H9 (cell line): Measurements from ENCODE around the gene ANK3. TPM values are rescaled to one million over a fixed set of nuclear protein-coding genes. Genes with fewer than 3 reads are reported as not detected.

Experiments used
- DNase-seq: peaks from one replicate; pipeline ENCODE4 v3.0.0-alpha.2; 2017
- H2AFZ ChIP-seq: one replicate; pipeline ENCODE4 v1.6.1; 2013; ENCODE audit warnings: mild to moderate bottlenecking, low read length, control low read depth, moderate library complexity
- H2AK5ac ChIP-seq: 2 replicates; pipeline ENCODE4 v1.6.1; 2013; ENCODE audit warnings: low read length, control low read depth, mixed read lengths; ENCODE audit not compliant: insufficient read length
- H2BK120ac ChIP-seq: one replicate; pipeline ENCODE4 v1.6.1; 2013; ENCODE audit warnings: low read depth, mild to moderate bottlenecking, low read length, control low read depth, inconsistent platforms; ENCODE audit not compliant: poor library complexity, severe bottlenecking
- H2BK12ac ChIP-seq: 2 replicates; pipeline ENCODE4 v1.6.1; 2013; ENCODE audit warnings: low read length, control low read depth, mixed read lengths, low read depth; ENCODE audit not compliant: insufficient read length
- H2BK15ac ChIP-seq: 2 replicates; pipeline ENCODE4 v1.6.1; 2013; ENCODE audit warnings: low read depth, low read length, control low read depth
- H2BK20ac ChIP-seq: one replicate; pipeline ENCODE4 v1.6.1; 2013; ENCODE audit warnings: low read depth, mild to moderate bottlenecking, low read length, control low read depth, inconsistent platforms; ENCODE audit not compliant: poor library complexity, severe bottlenecking
- H2BK5ac ChIP-seq: 2 replicates; pipeline ENCODE4 v1.6.1; 2013; ENCODE audit warnings: low read length, control low read depth, mixed read lengths; ENCODE audit not compliant: insufficient read length
- H3K14ac ChIP-seq: 2 replicates; pipeline ENCODE4 v1.6.1; 2013; ENCODE audit warnings: low read length, control low read depth; ENCODE audit not compliant: insufficient read depth
- H3K18ac ChIP-seq: 2 replicates; pipeline ENCODE4 v1.6.1; 2013; ENCODE audit warnings: low read depth, mild to moderate bottlenecking, mixed read lengths, low read length, control low read depth; ENCODE audit not compliant: insufficient read length
- H3K23ac ChIP-seq: 2 replicates; pipeline ENCODE4 v1.6.1; 2013; ENCODE audit warnings: low read length, control low read depth, mixed read lengths, low read depth; ENCODE audit not compliant: insufficient read length
- H3K23me2 ChIP-seq: 2 replicates; pipeline ENCODE4 v1.6.1; 2013; ENCODE audit warnings: low read depth, mild to moderate bottlenecking, mixed read lengths, low read length, control low read depth; ENCODE audit not compliant: insufficient read length, poor library complexity, severe bottlenecking
- H3K27ac ChIP-seq: 2 replicates; pipeline ENCODE4 v1.5.1; 2013; ENCODE audit warnings: low read length, control low read depth, mixed read lengths, low read depth; ENCODE audit not compliant: insufficient read length
- H3K27me3 ChIP-seq: 2 replicates; pipeline ENCODE4 v1.6.1; 2013; ENCODE audit warnings: low read length, control low read depth, inconsistent platforms; ENCODE audit not compliant: insufficient read depth
- H3K4ac ChIP-seq: 2 replicates; pipeline ENCODE4 v1.6.1; 2013; ENCODE audit warnings: low read depth, mild to moderate bottlenecking, control low read depth, inconsistent platforms, low read length, moderate library complexity
- H3K4me1 ChIP-seq: 2 replicates; pipeline ENCODE4 v1.6.1; 2013; ENCODE audit warnings: low read length, control low read depth, inconsistent platforms; ENCODE audit not compliant: insufficient read depth
- H3K4me2 ChIP-seq: 2 replicates; pipeline ENCODE4 v1.6.1; 2013; ENCODE audit warnings: low read length, control low read depth, mixed read lengths; ENCODE audit not compliant: insufficient read length, insufficient read depth
- H3K56ac ChIP-seq: 2 replicates; pipeline ENCODE4 v1.6.1; 2013; ENCODE audit warnings: low read depth, mild to moderate bottlenecking, mixed read lengths, low read length, control low read depth; ENCODE audit not compliant: insufficient read length
- H3K79me1 ChIP-seq: 2 replicates; pipeline ENCODE4 v1.6.1; 2013; ENCODE audit warnings: low read depth, mild to moderate bottlenecking, moderate library complexity, low read length, control low read depth, inconsistent platforms; ENCODE audit not compliant: insufficient read depth, poor library complexity, severe bottlenecking
- H3K79me2 ChIP-seq: 2 replicates; pipeline ENCODE4 v1.6.1; 2013; ENCODE audit warnings: low read length, control low read depth, inconsistent platforms; ENCODE audit not compliant: insufficient read depth
- H3K9ac ChIP-seq: 2 replicates; pipeline ENCODE4 v1.6.1; 2013; ENCODE audit warnings: low read length, control low read depth, mixed read lengths; ENCODE audit not compliant: insufficient read length; ENCODE audit errors: extremely low read depth
- H3K9me3 ChIP-seq: one replicate; pipeline ENCODE4 v1.6.1; 2013; ENCODE audit warnings: low read depth, low read length, inconsistent platforms; ENCODE audit not compliant: control insufficient read depth
- H3T11ph ChIP-seq: one replicate; pipeline ENCODE4 v1.6.1; 2013; ENCODE audit warnings: mild to moderate bottlenecking, low read length, control low read depth, inconsistent platforms
- H4K20me1 ChIP-seq: one replicate; pipeline ENCODE4 v1.6.1; 2013; ENCODE audit not compliant: control insufficient read depth, insufficient read length, insufficient read depth
- H4K5ac ChIP-seq: 2 replicates; pipeline ENCODE4 v1.6.1; 2013; ENCODE audit warnings: low read depth, mild to moderate bottlenecking, mixed read lengths, low read length, control low read depth; ENCODE audit not compliant: insufficient read length
- H4K8ac ChIP-seq: replicated peaks from 2 replicates; pipeline ENCODE4 v1.6.1; 2013; ENCODE audit warnings: low read length, control low read depth, mixed read lengths, low read depth; ENCODE audit not compliant: insufficient read length
- H4K91ac ChIP-seq: 2 replicates; pipeline ENCODE4 v1.6.1; 2013; ENCODE audit warnings: low read depth, mild to moderate bottlenecking, moderate library complexity, mixed read lengths, low read length, control low read depth; ENCODE audit not compliant: insufficient read length
- H3K27ac Mint-ChIP-seq, 3 experiments: 2 replicates in 2 of 3; 3 replicates in 1 of 3; pipeline ENCODE4 v1.8.0; 2020 to 2021; ENCODE audit warnings: mixed read lengths in 3 of 3, mild to moderate bottlenecking in 1 of 3, moderate library complexity in 1 of 3
- H3K27me3 Mint-ChIP-seq: 2 replicates; pipeline ENCODE4 v1.8.0; 2021; ENCODE audit warnings: low read depth, mild to moderate bottlenecking, moderate library complexity, mixed read lengths
- H3K36me3 Mint-ChIP-seq, 3 experiments: 2 replicates in 2 of 3; 3 replicates in 1 of 3; pipeline ENCODE4 v1.8.0; 2020 to 2021; ENCODE audit warnings: low read depth in 3 of 3, mixed read lengths in 3 of 3; ENCODE audit not compliant: insufficient read depth in 1 of 3
- H3K4me1 Mint-ChIP-seq, 2 experiments: 2 replicates each; pipeline ENCODE4 v1.8.0; 2020; ENCODE audit warnings: mixed read lengths in 2 of 2
- H3K4me3 Mint-ChIP-seq, 2 experiments: 2 replicates in 1 of 2; 3 replicates in 1 of 2; pipeline ENCODE4 v1.8.0; 2020 to 2021; ENCODE audit warnings: mild to moderate bottlenecking in 2 of 2, mixed read lengths in 2 of 2, moderate library complexity in 1 of 2
- H3K9me3 Mint-ChIP-seq, 2 experiments: 2 replicates in 1 of 2; 3 replicates in 1 of 2; pipeline ENCODE4 v1.8.0; 2020; ENCODE audit warnings: mild to moderate bottlenecking in 2 of 2, mixed read lengths in 2 of 2, moderate library complexity in 1 of 2
- CTCF ChIP-seq: fragments of 200-600 bp; sonication (generic); conservative IDR thresholded peaks from 3 replicates; pipeline ENCODE4 v1.8.0; 2021; ENCODE audit warnings: antibody characterized with exemption, mild to moderate bottlenecking
- WGBS: extraction: QIAGEN DNeasy Blood & Tissue Kit; methylation state at CpG from one replicate; pipeline ENCODE4 v1.1.7; 2013; ENCODE audit warnings: missing lambda C conversion rate, low lambda C conversion rate, mixed read lengths; ENCODE audit not compliant: insufficient read length; ENCODE audit errors: extremely low coverage; 5-methylcytosine and 5-hydroxymethylcytosine counted together
- total RNA-seq: library from RNA; stranded (reverse); gene quantifications from 2 replicates; pipeline ENCODE4 v1.2.1, GENCODE V29; 2021

ANK3 gene
- total RNA-seq, 1 experiment from 2014 or later, result 59.6 TPM

GRCh38 chr10:60144099-60144498, 245.6 kb downstream of the ANK3 start:
- no peak overlapping the region for H2BK120ac ChIP-seq
- no peak overlapping the region for H2AFZ ChIP-seq

More at GRCh38 chr10:60144099-60144498, 245.6 kb downstream of the ANK3 start:
- Histone ChIP-seq H3K18ac (no peak overlapping the region), H3T11ph (no peak overlapping the region), H2BK15ac (no peak overlapping the region), H3K4ac (no peak overlapping the region), H2BK12ac (no peak overlapping the region), H3K14ac (no peak overlapping the region), H4K8ac (no peak overlapping the region), H2BK20ac (no peak overlapping the region), H4K91ac (no peak overlapping the region), H3K79me2 (no peaks in the 10 kb centered on the region), H3K23me2 (peaks cover 9% of the 10 kb centered on the region), H3K23ac (no peak overlapping the region), H3K4me1 (peaks cover 6% of the 10 kb centered on the region; the same call in 1 of the 2 replicates), H3K9me3 (no peaks in the 10 kb centered on the region), H3K9ac (no peak overlapping the region), H4K5ac (no peak overlapping the region), H3K4me2 (no peak overlapping the region), H2BK5ac (no peak overlapping the region), H3K56ac (no peak overlapping the region), H3K79me1 (no peaks in the 10 kb centered on the region), H2AK5ac (no peak overlapping the region), H3K27me3 (no peaks in the 10 kb centered on the region), H4K20me1 (no peaks in the 10 kb centered on the region), H3K27ac (no peak overlapping the region)
- TF ChIP-seq CTCF, result no peak
- Mint-ChIP-seq H3K9me3 (no peaks in the 10 kb centered on the region), H3K4me1 (peaks cover 4 to 12% of the 10 kb centered on the region in 2 experiments), H3K27me3 (no peaks in the 10 kb centered on the region), H3K36me3 (no peaks in the 10 kb centered on the region), H3K27ac (no peak overlapping the region), H3K4me3 (no peak overlapping the region)
- DNase-seq, result no peak
- no CpG with 5 or more reads among the region's 3 CpGs for WGBS
